ENCODE results near the gene TIMP4. TPM values are rescaled to one million over a fixed set of nuclear protein-coding genes. Genes with fewer than 3 reads are reported as not detected.

The TIMP4 gene
- total RNA-seq, 1 donor from 2014 or later: 13.2 TPM

DNA sequence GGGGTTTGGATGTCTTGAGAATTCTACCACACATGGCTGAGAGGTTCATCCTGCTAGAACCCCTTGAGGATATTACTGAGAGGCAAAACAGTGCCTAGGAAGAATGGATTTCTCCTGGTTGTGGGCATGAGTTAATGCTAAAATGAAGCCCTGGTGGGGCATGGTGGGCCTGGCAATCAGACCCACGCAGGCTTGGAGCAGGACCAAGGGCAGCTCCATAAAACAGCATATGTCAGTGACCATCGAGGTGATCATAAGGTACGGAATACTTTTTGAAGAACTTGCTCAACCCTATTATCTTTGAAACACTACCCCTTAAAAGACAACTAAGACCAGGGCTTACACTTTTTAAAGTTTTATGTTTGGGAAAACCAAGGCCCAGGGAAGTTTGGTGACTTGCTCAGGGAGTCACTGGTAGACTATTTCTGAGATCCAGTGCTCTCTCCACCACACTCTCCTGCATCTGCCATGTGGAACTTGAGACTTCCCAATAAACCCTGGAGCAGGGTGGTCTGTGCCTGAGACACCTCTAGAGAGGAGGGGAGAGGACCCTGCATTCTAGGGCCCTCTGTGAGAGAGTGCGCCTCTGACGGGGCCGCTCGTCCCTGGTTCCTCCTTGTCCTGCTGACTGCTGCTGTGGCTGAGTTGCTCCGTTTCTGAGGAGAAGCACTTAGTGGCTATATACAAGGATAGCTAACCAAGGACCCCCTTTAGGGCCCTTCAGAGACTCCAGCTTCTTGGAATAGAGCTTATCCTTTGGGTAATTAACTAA, 28.0 kb upstream of the TIMP4 start:
- intact Hi-C loops (cut with DNase I): no loop called here
- ATAC-seq: peak; percentile 29
- DNase-seq (ENCODE audit: low spot score): no peak

DNA sequence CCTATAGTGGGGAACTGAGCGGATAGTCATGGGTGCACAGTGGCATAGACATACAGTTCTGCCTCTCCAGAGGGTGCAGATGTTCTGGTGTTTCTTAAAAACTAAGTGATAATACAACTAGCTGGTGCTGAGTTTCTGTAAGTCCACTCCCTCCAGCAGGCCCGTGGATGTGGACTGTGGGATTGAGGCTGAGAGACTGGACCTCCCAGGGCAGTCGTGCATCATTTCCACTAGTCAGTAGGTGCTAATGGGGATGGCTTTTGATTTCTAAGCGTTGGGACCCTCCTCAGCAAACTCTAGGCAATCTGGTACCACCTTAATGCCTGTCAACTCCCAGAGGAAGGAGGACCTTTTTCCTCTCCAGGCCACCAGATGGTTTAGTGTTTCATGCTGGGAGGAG, 27.3 kb upstream of the TIMP4 start:
- intact Hi-C loops (cut with DNase I): no loop called here
- no peak for ATAC-seq

DNA sequence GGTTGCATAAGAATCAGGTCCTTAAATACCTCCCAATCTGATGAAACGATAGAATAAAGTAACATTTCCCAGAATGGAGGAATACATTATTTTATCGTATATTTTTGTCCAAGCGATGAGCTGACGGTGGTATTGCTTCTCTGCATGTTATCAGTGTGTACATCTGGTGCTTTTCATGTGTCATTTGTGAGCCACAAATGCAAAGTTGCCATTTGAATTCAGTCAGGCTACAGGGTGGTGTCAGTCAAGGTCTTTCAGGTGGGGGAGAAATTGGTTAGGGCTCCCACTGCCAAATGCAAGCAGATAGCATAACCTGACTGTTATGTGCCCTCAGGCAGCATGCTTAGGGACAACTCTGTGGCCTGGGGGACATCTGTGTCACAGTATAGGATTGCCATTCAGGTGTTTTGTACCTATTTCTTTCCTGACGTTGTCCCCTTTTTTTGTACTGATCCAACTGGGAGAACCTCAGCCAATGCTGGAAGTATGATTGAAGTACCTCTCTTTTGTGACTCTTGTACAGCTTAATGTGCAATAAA, 26.5 kb upstream of the TIMP4 start:
- DNase-seq (ENCODE audit: low spot score) (no peak), ATAC-seq (no peak)
- intact Hi-C loops (cut with DNase I): no loop called here

More for the DNA sequence above, 27.3 kb upstream of the TIMP4 start:
- no peak for DNase-seq (ENCODE audit: low spot score)

DNA sequence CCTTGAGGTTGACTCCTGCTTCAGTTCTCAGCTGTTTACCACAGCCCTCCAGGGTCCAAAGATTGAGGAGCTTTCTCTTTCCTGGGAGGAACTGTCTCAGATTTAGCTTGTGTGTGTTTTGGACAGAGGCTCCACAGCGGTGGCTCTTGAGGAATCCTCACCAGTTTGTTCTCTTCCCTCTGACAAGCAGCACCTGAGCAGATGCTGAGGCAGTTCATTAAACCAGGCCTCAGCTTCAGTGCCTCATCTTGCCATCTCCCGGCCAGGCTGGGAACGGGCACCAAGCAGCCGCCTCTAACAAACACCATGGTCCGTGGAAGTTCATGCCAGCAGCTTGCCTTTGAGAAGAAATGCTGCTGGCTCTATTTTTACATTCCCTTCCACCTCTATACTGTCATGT, 25.8 kb upstream of the TIMP4 start:
- no peak for DNase-seq (ENCODE audit: low spot score)
- no peak for ATAC-seq
- intact Hi-C loops (cut with DNase I): no loop called here

DNA sequence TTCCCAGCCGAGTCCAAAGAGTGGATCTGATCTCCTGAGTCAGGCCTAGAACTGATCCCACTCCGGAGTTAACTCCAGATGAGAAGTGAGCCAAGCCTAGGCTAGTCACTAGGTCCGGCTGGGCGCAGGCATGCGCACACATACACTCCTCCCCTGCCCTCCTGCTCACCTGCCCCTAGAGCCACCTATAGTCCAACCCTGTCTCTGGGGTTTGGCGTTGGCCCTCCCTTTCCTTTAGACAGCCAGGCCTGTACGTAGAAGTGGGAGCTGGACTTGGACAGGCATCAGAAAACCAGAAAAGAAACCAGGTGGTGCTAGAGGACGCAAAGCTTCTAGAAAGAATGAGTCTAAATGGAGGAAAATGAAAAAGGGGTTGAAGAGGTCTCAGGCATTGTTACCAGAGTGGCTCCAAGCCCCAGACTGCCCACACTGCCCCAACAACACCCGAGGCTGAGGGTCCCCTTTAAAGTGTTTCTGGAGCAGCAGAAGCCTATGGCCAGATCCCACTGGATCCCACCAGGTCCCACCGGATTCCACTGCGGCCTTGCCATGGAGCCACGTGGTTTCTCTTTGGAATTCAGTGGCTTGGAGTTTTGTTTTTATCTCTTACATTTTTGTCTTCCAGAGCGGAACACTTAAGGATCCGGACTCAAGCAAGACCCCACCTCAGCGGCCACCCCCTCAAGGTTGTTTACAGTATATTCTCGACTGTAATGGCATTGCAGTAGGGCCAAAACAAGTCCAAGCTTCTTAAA, 24.2 kb upstream of the TIMP4 start:
- peak; percentile 46 for ATAC-seq
- no peak for DNase-seq (ENCODE audit: low spot score)
- intact Hi-C loops (cut with DNase I): no loop called here

DNA sequence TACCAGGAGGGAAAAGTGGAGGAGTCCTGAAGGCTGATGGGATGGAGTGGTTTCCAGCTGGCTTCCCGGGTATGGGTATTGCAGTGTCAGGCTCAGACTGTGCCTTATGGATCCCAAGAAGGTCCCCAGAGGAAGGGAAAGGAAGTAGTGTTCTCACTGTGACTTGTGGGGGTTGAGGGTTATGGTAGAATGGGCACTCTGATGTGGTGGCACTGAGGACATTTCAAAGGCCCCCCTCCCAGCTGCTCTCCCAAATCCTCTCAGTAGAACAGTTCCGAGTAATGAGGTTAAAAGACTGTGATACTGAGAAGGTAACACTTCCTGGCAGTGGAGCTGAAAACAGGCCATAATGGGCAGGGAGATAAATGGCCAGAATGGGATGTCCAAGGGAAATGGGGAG, 23.1 kb upstream of the TIMP4 start:
- ATAC-seq (no peak), DNase-seq (ENCODE audit: low spot score) (no peak)
- intact Hi-C loops (cut with DNase I): no loop called here

DNA sequence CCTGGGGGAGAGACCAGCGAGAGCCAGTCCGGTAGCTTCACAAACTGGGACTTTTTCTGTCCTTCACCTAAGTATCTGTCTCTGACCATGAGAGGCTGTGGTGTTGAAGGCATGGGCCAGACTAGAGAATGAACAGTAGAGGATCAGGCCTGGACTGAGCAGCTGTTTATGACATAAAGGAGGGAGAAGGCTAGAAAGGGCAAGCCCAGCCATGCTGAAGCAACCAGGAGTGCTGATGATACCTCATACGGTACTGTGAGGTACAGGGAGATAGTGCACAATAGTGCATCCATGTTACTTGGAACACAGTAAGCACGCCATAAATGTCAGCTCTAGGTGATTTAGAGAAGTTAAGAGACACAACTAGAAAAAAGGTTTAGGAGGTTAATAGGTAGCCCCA, 22.6 kb upstream of the TIMP4 start:
- DNase-seq (ENCODE audit: low spot score) (no peak), ATAC-seq (no peak)
- intact Hi-C loops (cut with DNase I): no loop called here

DNA sequence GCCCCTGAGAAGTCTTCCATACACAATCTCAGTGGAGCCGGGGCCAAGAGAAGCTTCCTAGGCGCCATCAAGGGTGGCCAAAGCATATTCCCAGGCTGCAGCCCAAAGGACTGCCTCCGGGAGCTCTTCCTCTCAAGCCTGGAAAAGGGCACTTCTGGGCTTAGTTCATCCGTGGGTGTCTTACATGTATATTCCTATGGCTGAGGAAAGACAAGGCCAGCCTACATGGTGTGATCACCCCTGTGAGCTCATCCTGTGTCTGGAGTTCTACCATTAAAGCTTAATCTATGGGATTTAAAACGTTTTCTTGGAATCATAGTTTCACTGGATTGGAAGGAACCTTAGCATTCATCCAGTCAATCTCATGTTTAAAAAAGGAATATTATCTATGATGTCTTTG, 21.9 kb upstream of the TIMP4 start:
- intact Hi-C loops (cut with DNase I): no loop called here
- ATAC-seq (no peak), DNase-seq (ENCODE audit: low spot score) (no peak)

DNA sequence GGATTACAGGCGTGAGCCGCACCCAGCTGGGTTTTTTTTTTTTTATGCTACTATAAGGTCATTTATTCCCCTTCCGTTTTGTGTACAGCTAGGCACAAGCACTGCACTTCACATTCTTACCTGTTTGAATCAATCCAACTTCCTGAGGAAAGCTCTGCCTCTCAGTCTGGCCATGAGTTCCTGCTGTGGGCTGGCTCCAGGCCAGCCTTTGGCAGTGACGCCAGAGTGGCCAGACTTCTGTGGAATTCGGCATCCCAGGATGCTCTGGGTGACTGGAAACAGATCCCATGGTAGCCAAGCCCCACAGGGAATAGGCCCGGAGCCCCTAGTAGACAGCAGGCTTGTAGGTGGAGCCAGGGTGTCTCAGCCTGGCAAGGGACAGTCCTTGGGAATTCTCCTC, 21.5 kb upstream of the TIMP4 start:
- DNase-seq (ENCODE audit: low spot score) (peak; percentile 67), ATAC-seq (no peak)
- intact Hi-C loops (cut with DNase I): no loop called here

DNA sequence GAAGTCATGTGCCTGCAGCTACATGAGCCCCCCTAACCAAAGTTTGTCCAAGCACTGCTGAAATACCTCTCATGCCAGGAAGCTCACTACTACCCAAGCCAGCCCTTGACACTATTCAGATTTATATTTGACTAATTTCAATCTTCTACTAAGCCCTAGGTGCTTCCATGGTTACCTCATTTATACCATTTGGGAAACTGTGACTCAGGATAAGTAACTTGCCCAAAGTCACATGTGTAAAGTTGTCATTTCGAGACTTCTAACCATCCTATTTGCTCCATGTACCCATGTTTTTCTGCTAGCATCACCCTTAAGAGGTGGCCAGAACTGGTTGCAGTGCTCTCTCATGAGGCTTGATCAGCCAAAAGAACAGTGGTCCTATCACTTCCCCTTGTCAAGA, 20.7 kb upstream of the TIMP4 start:
- DNase-seq (ENCODE audit: low spot score): no peak
- intact Hi-C loops (cut with DNase I): no loop called here

DNA sequence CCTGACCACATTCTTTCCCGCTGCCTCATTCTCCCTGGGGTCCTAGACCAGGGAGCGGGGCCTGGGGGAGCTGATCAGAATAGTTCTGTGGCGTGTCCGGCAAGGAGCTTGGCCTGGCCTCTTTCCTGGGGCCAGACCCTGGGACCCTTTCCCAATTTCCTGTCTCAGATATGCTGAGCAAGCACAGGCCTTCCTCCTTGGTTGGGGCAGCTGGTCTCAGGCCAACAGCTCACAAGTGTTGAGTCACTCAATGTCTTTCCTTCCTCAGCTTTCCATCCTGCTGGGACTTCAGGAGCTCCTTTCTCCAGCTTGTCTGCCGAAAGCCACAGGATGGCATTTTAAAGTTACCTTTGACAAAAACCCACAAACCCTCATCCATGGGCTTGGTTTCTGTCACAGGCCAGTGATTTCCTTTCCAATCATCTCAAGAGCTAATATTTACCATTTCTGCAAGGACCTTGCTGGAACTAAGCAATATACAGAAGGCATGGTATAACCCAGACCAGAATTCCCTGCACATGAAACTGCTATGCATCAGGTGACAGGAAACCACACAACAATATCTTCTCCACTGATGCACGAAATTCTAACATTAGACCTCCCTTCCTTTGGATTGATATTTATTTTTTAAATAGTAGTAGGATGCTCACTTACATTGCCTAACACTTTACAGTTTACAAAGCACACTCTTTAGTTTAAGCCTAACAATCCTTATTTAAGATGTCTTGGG, 19.5 kb upstream of the TIMP4 start:
- DNase-seq (ENCODE audit: low spot score) (peak; percentile 69), ATAC-seq (peak; percentile 47)
- intact Hi-C loops (cut with DNase I): no loop called here

More for the DNA sequence above, 20.7 kb upstream of the TIMP4 start:
- no peak for ATAC-seq

DNA sequence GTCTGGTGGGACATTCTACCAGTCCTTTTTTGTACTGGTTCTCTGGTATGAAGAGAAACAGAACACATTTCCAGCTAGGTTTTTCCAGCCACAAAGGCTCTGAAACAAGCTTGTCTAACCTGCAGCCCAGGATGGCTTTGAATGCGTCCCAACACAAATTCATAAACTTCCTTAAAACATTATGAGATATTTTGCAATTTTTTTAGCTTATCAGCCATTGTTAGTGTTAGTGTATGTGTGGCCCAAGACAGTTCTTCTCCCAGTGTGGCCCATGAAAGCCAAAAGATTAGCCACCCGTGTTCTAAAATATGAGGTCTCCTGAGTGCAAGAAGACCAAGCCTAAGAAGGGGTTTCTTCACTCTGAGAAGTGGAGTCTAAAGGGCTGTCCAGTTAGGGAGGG, 18.4 kb upstream of the TIMP4 start:
- intact Hi-C loops (cut with DNase I): no loop called here
- ATAC-seq: no peak

DNA sequence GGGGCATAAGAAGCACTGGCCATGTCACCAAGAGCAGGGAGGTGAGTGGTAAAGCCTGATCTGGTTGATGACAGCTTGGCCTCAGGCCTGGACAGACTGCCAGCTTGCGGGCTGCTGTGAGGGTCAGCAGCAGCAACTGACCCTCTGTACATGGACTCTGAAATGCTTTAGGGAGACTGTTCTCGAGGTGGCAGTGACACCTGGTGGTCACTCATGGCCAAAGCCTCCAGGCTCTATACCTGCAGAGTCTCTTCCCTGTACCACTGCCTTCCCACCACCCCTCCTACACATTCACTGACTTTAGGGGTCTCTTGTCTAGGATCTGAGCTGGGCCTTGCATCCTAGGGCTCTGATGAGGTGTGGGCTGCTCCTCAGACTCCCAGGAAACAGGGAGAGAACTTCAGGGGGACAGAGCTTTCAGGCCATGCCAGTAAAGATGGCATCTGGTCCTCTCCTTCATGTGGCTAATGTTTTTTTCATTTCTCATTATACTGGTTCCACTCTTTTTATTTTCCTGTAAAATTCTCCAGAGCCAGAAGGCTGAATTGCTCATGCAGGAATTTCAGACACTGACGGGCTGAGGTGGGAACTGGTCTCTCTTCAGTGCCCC, 17.2 kb upstream of the TIMP4 start:
- peak; percentile 89 for ATAC-seq
- intact Hi-C loops (cut with DNase I): no loop called here

More for the DNA sequence above, 18.4 kb upstream of the TIMP4 start:
- no peak for DNase-seq (ENCODE audit: low spot score)

DNA sequence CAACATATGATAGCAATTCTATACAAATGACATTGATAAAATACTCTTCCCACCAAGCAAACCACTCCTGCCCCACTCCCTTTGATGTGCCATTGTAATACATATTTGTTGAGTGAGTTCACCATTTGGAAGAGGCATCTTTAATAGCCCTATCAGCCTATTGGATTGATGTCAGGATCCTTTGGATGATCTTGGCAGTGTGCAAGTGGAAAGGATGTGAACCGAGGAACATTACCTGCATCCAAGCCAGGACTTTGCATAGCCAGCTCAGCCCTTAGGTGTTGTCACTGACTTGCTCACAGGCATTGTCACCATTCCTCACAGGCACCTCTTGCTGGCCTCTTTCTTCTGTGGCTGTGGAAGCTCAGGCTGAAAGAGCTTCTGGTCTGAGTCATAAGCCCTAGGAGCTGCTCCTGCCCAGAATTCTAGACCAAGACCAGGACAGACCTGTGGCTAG, 16.5 kb upstream of the TIMP4 start:
- ATAC-seq: no peak
- intact Hi-C loops (cut with DNase I): no loop called here
- no peak for DNase-seq (ENCODE audit: low spot score)

More for the DNA sequence above, 17.2 kb upstream of the TIMP4 start:
- peak; percentile 72 for DNase-seq (ENCODE audit: low spot score)

DNA sequence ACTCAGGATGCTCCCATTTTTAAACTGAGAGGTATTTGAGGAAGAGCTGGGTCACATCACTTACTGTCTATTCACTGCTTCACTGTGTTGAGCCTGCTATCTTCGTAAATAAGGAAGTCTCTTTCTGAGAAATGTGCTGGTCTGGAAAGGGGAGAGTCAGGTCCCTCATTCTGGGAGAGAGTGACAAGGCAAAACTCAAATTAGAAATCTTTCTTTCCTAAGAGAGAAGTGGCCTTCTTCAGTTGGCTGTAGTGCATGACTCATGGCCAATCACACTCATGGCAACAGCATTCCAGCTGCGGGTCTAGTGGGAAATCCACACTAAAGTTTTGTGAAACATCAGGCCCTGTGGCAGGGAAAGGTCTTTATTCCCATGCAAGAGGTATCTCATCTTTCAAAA, 11.5 kb upstream of the TIMP4 start:
- DNase-seq (ENCODE audit: low spot score) (no peak), ATAC-seq (peak; percentile 71)
- intact Hi-C loops (cut with DNase I): no loop called here

DNA sequence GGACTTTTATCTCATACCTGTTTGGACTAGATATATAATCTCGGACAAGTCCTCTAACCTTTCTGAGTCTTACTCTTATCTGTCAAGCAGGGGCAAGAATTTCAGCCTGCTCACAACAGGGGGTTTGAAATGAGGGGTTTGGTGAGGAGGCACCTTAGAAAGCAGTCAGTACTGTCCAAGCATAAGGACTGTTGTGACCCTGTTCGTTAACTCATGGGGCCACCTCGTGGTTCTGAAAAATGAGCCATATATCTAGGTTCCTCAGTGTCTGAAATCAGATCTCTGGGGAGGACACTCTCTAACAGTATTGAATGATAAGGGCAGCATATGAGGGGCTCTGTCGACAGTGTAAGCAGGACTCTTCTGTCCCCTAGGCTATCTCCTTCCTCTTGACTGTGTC, 7.2 kb upstream of the TIMP4 start:
- DNase-seq (ENCODE audit: low spot score) (no peak), ATAC-seq (no peak)
- intact Hi-C loops (cut with DNase I): no loop called here

DNA sequence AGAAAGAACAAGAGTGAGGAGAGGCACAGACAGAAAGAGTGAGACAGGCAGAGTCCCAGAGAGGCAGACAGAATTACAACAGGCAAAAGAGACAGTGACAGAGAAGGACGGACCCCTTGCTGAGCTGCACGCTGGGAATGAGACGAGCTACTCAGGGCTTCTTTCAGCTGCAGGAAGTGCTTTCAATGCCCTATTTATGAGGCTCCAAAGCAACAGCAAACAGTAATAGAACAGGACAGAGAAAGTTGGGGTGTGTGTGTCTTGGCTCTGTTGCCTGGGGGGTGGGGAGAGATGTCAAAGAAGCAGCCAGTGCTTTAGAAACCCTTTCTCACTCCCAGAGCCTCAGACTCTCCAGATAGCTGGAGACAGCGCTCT, 502 bp upstream of the TIMP4 start:
- DNase-seq (ENCODE audit: low spot score) (no peak), ATAC-seq (peak; percentile 38)
- intact Hi-C loops (cut with DNase I): no loop called here

DNA sequence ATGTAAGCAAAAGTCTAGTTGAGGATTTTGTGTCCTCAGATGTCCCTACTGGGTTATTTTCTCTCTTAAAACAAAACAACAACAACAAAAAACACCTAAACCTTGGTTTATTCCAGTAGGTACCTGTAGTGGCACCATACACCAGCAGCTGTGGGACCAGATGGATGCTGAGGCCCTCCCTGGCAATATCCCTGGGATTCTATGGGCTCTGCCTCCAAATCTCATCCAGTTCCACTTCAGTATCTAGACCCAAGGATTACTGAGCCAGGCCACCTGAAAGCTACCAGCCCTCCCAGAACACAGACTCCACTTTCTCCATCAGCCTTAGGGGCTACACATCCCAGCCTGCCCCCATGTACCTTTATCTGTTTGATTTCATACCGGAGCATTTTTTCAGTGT, 1.7 kb downstream of the TIMP4 start:
- intact Hi-C loops (cut with DNase I): no loop called here

DNA sequence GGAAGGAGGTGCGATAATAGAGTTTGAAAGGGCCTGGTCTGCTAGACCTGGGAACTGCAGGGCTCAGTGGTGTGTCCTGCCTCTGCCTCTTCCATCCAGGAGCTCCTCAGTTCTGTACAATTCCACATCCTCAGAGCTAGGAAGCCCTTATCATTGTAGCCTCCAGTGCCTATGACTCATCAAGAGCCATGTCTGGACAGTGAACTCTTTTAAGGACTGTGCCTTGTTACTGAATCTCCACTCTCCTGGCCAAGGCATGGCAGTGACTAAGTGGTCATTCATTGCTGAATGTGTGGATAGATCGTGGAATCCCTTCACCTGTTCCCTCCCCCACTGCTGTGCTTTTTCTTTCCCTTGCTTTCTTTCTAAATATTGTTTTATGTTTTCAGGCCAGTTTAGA, 2.9 kb downstream of the TIMP4 start:
- intact Hi-C loops (cut with DNase I): no loop called here
- DNase-seq (ENCODE audit: low spot score) (no peak), ATAC-seq (no peak)

More for the DNA sequence above, 1.7 kb downstream of the TIMP4 start:
- DNase-seq (ENCODE audit: low spot score): no peak
- no peak for ATAC-seq
